Measurements from ENCODE around the gene CSF1R. TPM values are rescaled to one million over a fixed set of nuclear protein-coding genes. Genes with fewer than 3 reads are reported as not detected.

Gene CSF1R
- total RNA-seq, 4 donors from 2014 or later, result 24.9 to 51.7 (median 31.5) TPM

- Histone ChIP-seq H3K27ac (replicated peaks in 1 of 4) (no peak overlapping the region), H3K4me1 (peaks cover 9 to 23% (median 16%) of the 10 kb centered on the region in 4 donors), H3K36me3 (peaks cover 22 to 84% (median 64%) of the 10 kb centered on the region in 4 donors), H3K9me3 (no peaks in the 10 kb centered on the region), H3K4me3 (no peak overlapping the region), H3K27me3 (no peaks in the 10 kb centered on the region)
- TF ChIP-seq POLR2A (IDR thresholded peaks at IDR 0.05; ENCODE audit: low read depth), result no peak
- no peak for TF ChIP-seq EP300 (IDR thresholded peaks at IDR 0.05)
- TF ChIP-seq CTCF (IDR thresholded peaks at IDR 0.05), result no peak
- no peak for TF ChIP-seq POLR2AphosphoS5 (IDR thresholded peaks at IDR 0.05)
- intact Hi-C loops (cut with DNase I), result no loop called here
- no peak for DNase-seq (ENCODE audit: extremely low spot score)
These were observed 79.3 kb downstream of the CSF1R start for GRCh38 chr5:150007050-150007449.

- TF ChIP-seq POLR2A (IDR thresholded peaks at IDR 0.05; ENCODE audit: low read depth) (no peak), CTCF (IDR thresholded peaks at IDR 0.05) (no peak), EP300 (IDR thresholded peaks at IDR 0.05) (no peak), POLR2AphosphoS5 (IDR thresholded peaks at IDR 0.05) (no peak)
- no peaks in the 10 kb centered on the region for H3K9me3 ChIP-seq
- H3K27me3 ChIP-seq, result no peaks in the 10 kb centered on the region
- intact Hi-C loops (cut with DNase I), result no loop called here
- no peak overlapping the region for H3K4me3 ChIP-seq
- WGBS, result 89% methylated on average over 4 of the region's 4 CpGs
- H3K4me1 ChIP-seq, result peaks cover 13 to 30% (median 23%) of the 10 kb centered on the region in 4 donors
- H3K27ac ChIP-seq (replicated peaks in 1 of 4), result no peak overlapping the region
- H3K36me3 ChIP-seq, result peaks cover 14 to 76% (median 59%) of the 10 kb centered on the region in 4 donors
- DNase-seq (ENCODE audit: extremely low spot score), result no peak
These were observed 80.0 kb downstream of the CSF1R start for GRCh38 chr5:150006318-150006717.

Small RNA genes within 50 kb of the gene (small RNA-seq; reads per million reads assigned to genes)
- 0 reads per million in 3 donors for gene RF00019

Other genes starting within 250 kb of the CSF1R start
- not detected for gene PDE6A, start 141.8 kb downstream of the CSF1R start, total RNA-seq
- gene SLC26A2, start 125.8 kb downstream of the CSF1R start, total RNA-seq, result 1 to 10 TPM; 7.9 to 9.2 (median 8.0) TPM
- gene TIGD6, start 85.9 kb downstream of the CSF1R start, total RNA-seq, result 1 to 10 TPM; 2.9 to 3.5 (median 3.2) TPM
- 10 to 100 TPM; 17.4 to 26.5 (median 23.1) TPM for gene HMGXB3, start 85.8 kb downstream of the CSF1R start, total RNA-seq
- gene PDGFRB, start 69.3 kb upstream of the CSF1R start, total RNA-seq, result 100 to 1,000 TPM in 2 of 4 donors, 10 to 100 TPM in 2; 83.1 to 219 (median 141) TPM
- gene CDX1, start 80.2 kb upstream of the CSF1R start, total RNA-seq, result under 1 TPM in 1 of 4 donors, not detected in 3; 0.23 TPM
- not detected for gene SLC6A7, start 103.5 kb upstream of the CSF1R start, total RNA-seq
- gene CAMK2A, start 203.2 kb upstream of the CSF1R start, total RNA-seq, result 1 to 10 TPM; 2.5 to 8.0 (median 3.8) TPM
- gene ARSI, start 216.4 kb upstream of the CSF1R start, total RNA-seq, result 10 to 100 TPM in 3 of 4 donors, 1 to 10 TPM in 1; 5.8 to 20.6 (median 10.1) TPM

Measured in esophagus muscularis mucosa (tissue), 4 donors.